GM19043 (cell line): ENCODE results near the gene F9.

Source experiments
- ATAC-seq: cut with Tn5 transposase; IDR thresholded peaks from one replicate; pipeline ENCODE4 v1.9.1; 2021; ENCODE audit warnings: low read depth; ENCODE audit not compliant: unreplicated experiment

F9 gene

DNA sequence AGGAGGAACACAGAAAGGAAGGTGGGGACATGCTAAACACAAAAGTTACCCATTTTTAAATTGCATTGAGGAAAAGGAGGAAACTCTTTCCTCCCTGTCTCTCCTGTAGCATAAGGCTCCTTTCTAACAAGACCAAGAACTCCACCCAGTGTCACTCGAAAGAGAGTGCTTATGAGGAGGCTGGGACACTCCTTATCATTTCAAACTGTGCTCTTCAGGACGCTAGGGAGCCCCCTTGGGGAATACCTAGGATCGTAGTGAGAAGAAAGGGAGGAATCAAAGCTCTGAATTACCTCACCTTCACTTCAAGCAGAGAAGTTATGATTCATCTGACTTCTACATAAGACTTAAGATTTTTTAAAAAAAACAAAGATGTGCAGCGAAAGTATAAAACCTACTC, 65.5 kb downstream of the F9 start:
- no peak for ATAC-seq

- ATAC-seq, result no peak
These were observed 69.6 kb downstream of the F9 start for GRCh38 chrX:139600105-139600504.
